ENCODE data around the gene BICRA. TPM values are rescaled to one million over a fixed set of nuclear protein-coding genes. Genes with fewer than 3 reads are reported as not detected.

The BICRA gene
- polyA plus RNA-seq, 1 of the 3 experiments (the other 2 are of a cell fraction), result 1.4 TPM

- POLR2A ChIA-PET, result interaction anchor here (0.7 kb wide), 2 partner anchors 25 to 248 kb away, joined by 3 read pairs; no protein-coding TSS in a partner anchor
- CTCF ChIA-PET, result interaction anchor here (0.8 to 23.1 kb wide), 4 partner anchors 12 to 24 kb away, joined by 4 to 475 read pairs (median 26); partner anchors contain the start of gene NOP53
- Histone ChIP-seq H3K27me3 (ENCODE audit: insufficient read depth) (no peaks in the 10 kb centered on the region), H3K27ac (ENCODE audit: low read depth in 2 of 2, low read length in 1 of 2) (no peak overlapping the region), H3K36me3 (replicated peaks in 1 of 2; ENCODE audit: control insufficient read depth in 1 of 2, insufficient read depth in 2 of 2, low read length in 1 of 2) (peaks cover 0 to 33% of the 10 kb centered on the region in 2 experiments), H3K9me3 (no peaks in the 10 kb centered on the region), H4K20me1 (ENCODE audit: insufficient read depth) (peaks cover 7% of the 10 kb centered on the region; the same call in 1 of the 2 replicates), H3F3A (replicated peaks; ENCODE audit: insufficient read depth) (peaks cover 22% of the 10 kb centered on the region), H3K9me2 (no peaks in the 10 kb centered on the region), H3K4me2 (peak overlapping the region; percentile 7; the same call in 1 of the 2 replicates), H3K79me2 (ENCODE audit: insufficient read depth) (peaks cover 74% of the 10 kb centered on the region), H3K4me1 (ENCODE audit: control insufficient read depth in 1 of 2, insufficient read depth in 2 of 2, low read depth in 1 of 2, low read length in 1 of 2) (peaks cover 9 to 15% of the 10 kb centered on the region in 2 experiments; a peak in 3 of 4 replicates), H3K9ac (no peak overlapping the region), H2AFZ (ENCODE audit: low read depth) (no peak overlapping the region), H3K4me3 (ENCODE audit: low read depth in 2 of 2, low read length in 1 of 2) (no peak overlapping the region)
- 95% methylated on average over 20 of the region's 32 CpGs for WGBS (ENCODE audit: low lambda C conversion rate)
- TF ChIP-seq RFX5 (IDR thresholded peaks at IDR 0.05; ENCODE audit: low read length), result no peak
- no peak for TF ChIP-seq MAX (IDR thresholded peaks at IDR 0.05; ENCODE audit: low read depth)
- no peak for TF ChIP-seq RAD21 (IDR thresholded peaks at IDR 0.05; ENCODE audit: low read length)
- TF ChIP-seq, protein P1, sequence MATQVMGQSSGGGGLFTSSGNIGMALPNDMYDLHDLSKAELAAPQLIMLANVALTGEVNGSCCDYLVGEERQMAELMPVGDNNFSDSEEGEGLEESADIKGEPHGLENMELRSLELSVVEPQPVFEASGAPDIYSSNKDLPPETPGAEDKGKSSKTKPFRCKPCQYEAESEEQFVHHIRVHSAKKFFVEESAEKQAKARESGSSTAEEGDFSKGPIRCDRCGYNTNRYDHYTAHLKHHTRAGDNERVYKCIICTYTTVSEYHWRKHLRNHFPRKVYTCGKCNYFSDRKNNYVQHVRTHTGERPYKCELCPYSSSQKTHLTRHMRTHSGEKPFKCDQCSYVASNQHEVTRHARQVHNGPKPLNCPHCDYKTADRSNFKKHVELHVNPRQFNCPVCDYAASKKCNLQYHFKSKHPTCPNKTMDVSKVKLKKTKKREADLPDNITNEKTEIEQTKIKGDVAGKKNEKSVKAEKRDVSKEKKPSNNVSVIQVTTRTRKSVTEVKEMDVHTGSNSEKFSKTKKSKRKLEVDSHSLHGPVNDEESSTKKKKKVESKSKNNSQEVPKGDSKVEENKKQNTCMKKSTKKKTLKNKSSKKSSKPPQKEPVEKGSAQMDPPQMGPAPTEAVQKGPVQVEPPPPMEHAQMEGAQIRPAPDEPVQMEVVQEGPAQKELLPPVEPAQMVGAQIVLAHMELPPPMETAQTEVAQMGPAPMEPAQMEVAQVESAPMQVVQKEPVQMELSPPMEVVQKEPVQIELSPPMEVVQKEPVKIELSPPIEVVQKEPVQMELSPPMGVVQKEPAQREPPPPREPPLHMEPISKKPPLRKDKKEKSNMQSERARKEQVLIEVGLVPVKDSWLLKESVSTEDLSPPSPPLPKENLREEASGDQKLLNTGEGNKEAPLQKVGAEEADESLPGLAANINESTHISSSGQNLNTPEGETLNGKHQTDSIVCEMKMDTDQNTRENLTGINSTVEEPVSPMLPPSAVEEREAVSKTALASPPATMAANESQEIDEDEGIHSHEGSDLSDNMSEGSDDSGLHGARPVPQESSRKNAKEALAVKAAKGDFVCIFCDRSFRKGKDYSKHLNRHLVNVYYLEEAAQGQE (IDR thresholded peaks at IDR 0.05; ENCODE audit: low read depth, low read length), result no peak
- TF ChIP-seq, protein P2, sequence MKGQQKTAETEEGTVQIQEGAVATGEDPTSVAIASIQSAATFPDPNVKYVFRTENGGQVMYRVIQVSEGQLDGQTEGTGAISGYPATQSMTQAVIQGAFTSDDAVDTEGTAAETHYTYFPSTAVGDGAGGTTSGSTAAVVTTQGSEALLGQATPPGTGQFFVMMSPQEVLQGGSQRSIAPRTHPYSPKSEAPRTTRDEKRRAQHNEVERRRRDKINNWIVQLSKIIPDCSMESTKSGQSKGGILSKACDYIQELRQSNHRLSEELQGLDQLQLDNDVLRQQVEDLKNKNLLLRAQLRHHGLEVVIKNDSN (IDR thresholded peaks at IDR 0.05; ENCODE audit: borderline replicate concordance, low read depth), result no peak
- TF ChIP-seq CHD2 (IDR thresholded peaks at IDR 0.05; ENCODE audit: low read length, partially characterized antibody), result no peak
- TF ChIP-seq MXI1 (IDR thresholded peaks at IDR 0.05; ENCODE audit: low read depth, low read length), result no peak
- no peak for TF ChIP-seq EP300 (IDR thresholded peaks at IDR 0.05; ENCODE audit: borderline replicate concordance in 1 of 2, low read depth in 1 of 2, low read length in 1 of 2)
- TF ChIP-seq, protein P3, sequence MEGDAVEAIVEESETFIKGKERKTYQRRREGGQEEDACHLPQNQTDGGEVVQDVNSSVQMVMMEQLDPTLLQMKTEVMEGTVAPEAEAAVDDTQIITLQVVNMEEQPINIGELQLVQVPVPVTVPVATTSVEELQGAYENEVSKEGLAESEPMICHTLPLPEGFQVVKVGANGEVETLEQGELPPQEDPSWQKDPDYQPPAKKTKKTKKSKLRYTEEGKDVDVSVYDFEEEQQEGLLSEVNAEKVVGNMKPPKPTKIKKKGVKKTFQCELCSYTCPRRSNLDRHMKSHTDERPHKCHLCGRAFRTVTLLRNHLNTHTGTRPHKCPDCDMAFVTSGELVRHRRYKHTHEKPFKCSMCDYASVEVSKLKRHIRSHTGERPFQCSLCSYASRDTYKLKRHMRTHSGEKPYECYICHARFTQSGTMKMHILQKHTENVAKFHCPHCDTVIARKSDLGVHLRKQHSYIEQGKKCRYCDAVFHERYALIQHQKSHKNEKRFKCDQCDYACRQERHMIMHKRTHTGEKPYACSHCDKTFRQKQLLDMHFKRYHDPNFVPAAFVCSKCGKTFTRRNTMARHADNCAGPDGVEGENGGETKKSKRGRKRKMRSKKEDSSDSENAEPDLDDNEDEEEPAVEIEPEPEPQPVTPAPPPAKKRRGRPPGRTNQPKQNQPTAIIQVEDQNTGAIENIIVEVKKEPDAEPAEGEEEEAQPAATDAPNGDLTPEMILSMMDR (IDR thresholded peaks at IDR 0.05), result no peak
- no peak for DNase-seq
These were observed 107.5 kb downstream of the BICRA start for GRCh38 chr19:47716270-47716937.

Measured in SK-N-SH (cell line).